HEK293 (cell line): Measurements from ENCODE around the gene RIMKLA.

Experiments used
- CTCF ChIA-PET: fragments of 350-600 bp; formaldehyde crosslinking; extraction: SDS; loops from one replicate; lab custom pipeline; 2021; ENCODE audit warnings: antibody characterized with exemption; lab: Yijun Ruan, JAX
- POLR2A ChIA-PET: fragments of 300-600 bp; formaldehyde crosslinking; extraction: SDS; loops from one replicate; lab custom pipeline; 2020; ENCODE audit warnings: antibody characterized with exemption, inconsistent platforms; lab: Yijun Ruan, JAX
- H3K27ac ChIP-seq: fragments of 200-500 bp; sonication (Bioruptor generic); 2 replicates; pipeline ENCODE4 v1.5.1; 2014; ENCODE audit warnings: low read depth, low read length, control low read depth, inconsistent platforms; ENCODE audit errors: extremely low read depth
- H3K36me3 ChIP-seq, 2 experiments: fragments of 200-500 bp in 1 of 2; sonication (Bioruptor generic) in 1 of 2; 1 replicate in 1 of 2; 2 replicates in 1 of 2; pipeline ENCODE4 v1.5.1; 2014 to 2017; ENCODE audit warnings: inconsistent platforms in 2 of 2, low read length in 2 of 2; ENCODE audit not compliant: control insufficient read depth in 2 of 2, insufficient read depth in 1 of 2
- H3K4me1 ChIP-seq: fragments of 200-500 bp; sonication (Bioruptor generic); 2 replicates; pipeline ENCODE4 v1.5.1; 2014; ENCODE audit warnings: mild to moderate bottlenecking, low read length, inconsistent platforms; ENCODE audit not compliant: control insufficient read depth, insufficient read depth
- H3K4me3 ChIP-seq: 2 replicates; pipeline ENCODE4 v1.5.1; 2011; ENCODE audit warnings: low read depth, mild to moderate bottlenecking, control low read depth, low read length, moderate library complexity
- H3K9me3 ChIP-seq: fragments of 200-500 bp; sonication (Bioruptor generic); 2 replicates; pipeline ENCODE4 v1.5.1; 2014; ENCODE audit warnings: low read depth, low read length, inconsistent platforms; ENCODE audit not compliant: control insufficient read depth, insufficient read depth
- CTCF ChIP-seq: fragments of 450-650 bp; formaldehyde crosslinking; IDR thresholded peaks from 2 replicates; pipeline ENCODE4 v1.5.1; 2016; ENCODE audit warnings: missing biosample characterization, missing genetic modification characterization
- HOXA7 ChIP-seq: sonication (generic); formaldehyde crosslinking; IDR thresholded peaks from 2 replicates; pipeline ENCODE4 v1.8.1; 2022; ENCODE audit warnings: missing genetic modification reagents, borderline replicate concordance
- OSR2 ChIP-seq: fragments of 450-650 bp; formaldehyde crosslinking; IDR thresholded peaks from 2 replicates; pipeline ENCODE4 v1.5.1; 2016; ENCODE audit warnings: missing biosample characterization, missing genetic modification characterization
- REST ChIP-seq: fragments of 450-650 bp; formaldehyde crosslinking; IDR thresholded peaks from 2 replicates; pipeline ENCODE4 v1.5.1; 2016; ENCODE audit warnings: missing biosample characterization, missing genetic modification characterization
- SP7 ChIP-seq: fragments of 450-650 bp; formaldehyde crosslinking; IDR thresholded peaks from 2 replicates; pipeline ENCODE4 v1.5.1; 2016; ENCODE audit warnings: missing biosample characterization, missing genetic modification characterization
- WT1 ChIP-seq: fragments of 450-650 bp; formaldehyde crosslinking; IDR thresholded peaks from 2 replicates; pipeline ENCODE4 v1.5.1; 2016; ENCODE audit warnings: missing biosample characterization, missing genetic modification characterization
- YY1 ChIP-seq: fragments of 450-650 bp; formaldehyde crosslinking; IDR thresholded peaks from 2 replicates; pipeline ENCODE4 v1.5.1; 2018; ENCODE audit warnings: missing biosample characterization, missing genetic modification characterization
- ZNF132 ChIP-seq: fragments of 450-650 bp; formaldehyde crosslinking; IDR thresholded peaks from 2 replicates; pipeline ENCODE4 v1.5.1; 2017; ENCODE audit warnings: missing biosample characterization, missing genetic modification characterization, borderline replicate concordance
- ZNF133 ChIP-seq: fragments of 450-650 bp; formaldehyde crosslinking; IDR thresholded peaks from 2 replicates; pipeline ENCODE4 v1.5.1; 2016; ENCODE audit warnings: missing biosample characterization, missing genetic modification characterization
- ZNF174 ChIP-seq: fragments of 450-650 bp; formaldehyde crosslinking; IDR thresholded peaks from 2 replicates; pipeline ENCODE4 v1.5.0; 2017; ENCODE audit warnings: missing biosample characterization, mild to moderate bottlenecking, missing genetic modification characterization
- ZNF274 ChIP-seq, 2 experiments: fragments of 200-500 bp in 1 of 2; fragments of 450-650 bp in 1 of 2; sonication (Bioruptor generic) in 1 of 2; formaldehyde crosslinking in 1 of 2; IDR thresholded peaks; 2 replicates each; pipeline versions ENCODE4 v1.5.1 to v1.6.1; 2014 to 2016; ENCODE audit warnings: borderline replicate concordance in 1 of 2, inconsistent platforms in 1 of 2, low read length in 1 of 2, missing biosample characterization in 1 of 2, missing genetic modification characterization in 1 of 2
- ZNF362 ChIP-seq: fragments of 450-650 bp; formaldehyde crosslinking; IDR thresholded peaks from 2 replicates; pipeline ENCODE4 v1.5.1; 2016; ENCODE audit warnings: missing biosample characterization, missing genetic modification characterization
- ZNF426 ChIP-seq: fragments of 450-650 bp; formaldehyde crosslinking; IDR thresholded peaks from 2 replicates; pipeline ENCODE4 v1.5.1; 2017; ENCODE audit warnings: missing biosample characterization, missing genetic modification characterization, mild to moderate bottlenecking, inconsistent platforms, moderate library complexity
- ZNF610 ChIP-seq: fragments of 450-650 bp; formaldehyde crosslinking; IDR thresholded peaks from 2 replicates; pipeline ENCODE4 v1.5.1; 2016; ENCODE audit warnings: missing biosample characterization, missing genetic modification characterization, borderline replicate concordance
- ZNF664 ChIP-seq: fragments of 450-650 bp; formaldehyde crosslinking; IDR thresholded peaks from 2 replicates; pipeline ENCODE4 v1.5.1; 2016; ENCODE audit warnings: missing biosample characterization, missing genetic modification characterization
- ZNF670 ChIP-seq: fragments of 450-650 bp; formaldehyde crosslinking; IDR thresholded peaks from 2 replicates; pipeline ENCODE4 v1.5.1; 2016; ENCODE audit warnings: missing biosample characterization, missing genetic modification characterization, low read depth
- ZNF785 ChIP-seq: fragments of 450-650 bp; formaldehyde crosslinking; IDR thresholded peaks from 2 replicates; pipeline ENCODE4 v1.5.1; 2016; ENCODE audit warnings: missing biosample characterization, missing genetic modification characterization
- ZNF792 ChIP-seq: fragments of 450-650 bp; formaldehyde crosslinking; IDR thresholded peaks from 2 replicates; pipeline ENCODE4 v1.5.1; 2016; ENCODE audit warnings: missing biosample characterization, missing genetic modification characterization

Gene RIMKLA

GRCh38 chr1:42432714-42433113 lies 52.1 kb downstream of the RIMKLA start:
- H3K4me1 ChIP-seq, result no peaks in the 10 kb centered on the region
- no peak for TF ChIP-seq ZNF174 (tag by site-specific recombination)
- no peak for TF ChIP-seq ZNF132 (tag by site-specific recombination)
- TF ChIP-seq CTCF (tag by site-specific recombination), result no peak
- no peak for TF ChIP-seq WT1 (tag by site-specific recombination)
- TF ChIP-seq YY1 (tag by site-specific recombination), result no peak
- ChIA-PET POLR2A (no interaction called here), CTCF (no interaction called here)
- no peak overlapping the region for H3K4me3 ChIP-seq
- H3K9me3 ChIP-seq, result no peaks in the 10 kb centered on the region
- H3K36me3 ChIP-seq, result no peaks in the 10 kb centered on the region
- no peak overlapping the region for H3K27ac ChIP-seq

- TF ChIP-seq HOXA7 (CRISPR knock-in tag) (no peak), REST (no peak), ZNF785 (no peak), ZNF133 (tag by site-specific recombination) (no peak), ZNF274 (IDR thresholded peaks at IDR 0.05; ENCODE audit: low read length) (no peak), ZNF274 (tag by site-specific recombination; IDR thresholded peaks at IDR 0.05; ENCODE audit: borderline replicate concordance) (no peak), ZNF792 (tag by site-specific recombination) (no peak), ZNF362 (tag by site-specific recombination) (no peak), SP7 (tag by site-specific recombination) (no peak), ZNF670 (tag by site-specific recombination) (no peak), ZNF664 (tag by site-specific recombination) (no peak)
- Histone ChIP-seq H3K4me1 (no peaks in the 10 kb centered on the region), H3K27ac (no peak overlapping the region), H3K9me3 (no peaks in the 10 kb centered on the region), H3K4me3 (no peak overlapping the region), H3K36me3 (no peaks in the 10 kb centered on the region)
- POLR2A ChIA-PET, result interaction anchor here (0.6 kb wide), 1 partner anchor 1946 kb away, joined by 10 read pairs; no protein-coding TSS in a partner anchor
- CTCF ChIA-PET, result no interaction called here
Measured at GRCh38 chr1:42433369-42433768, 52.8 kb downstream of the RIMKLA start.

GRCh38 chr1:42434340-42434739 lies 53.7 kb downstream of the RIMKLA start:
- no peak for TF ChIP-seq ZNF664 (tag by site-specific recombination)
- TF ChIP-seq ZNF610 (tag by site-specific recombination), result peak; percentile 99
- TF ChIP-seq ZNF426 (tag by site-specific recombination), result no peak
- TF ChIP-seq OSR2 (tag by site-specific recombination), result no peak
- Histone ChIP-seq H3K9me3 (no peaks in the 10 kb centered on the region), H3K36me3 (no peaks in the 10 kb centered on the region), H3K4me1 (no peaks in the 10 kb centered on the region), H3K4me3 (no peak overlapping the region), H3K27ac (no peak overlapping the region)
- ChIA-PET CTCF (no interaction called here), POLR2A (no interaction called here)
